ENCODE measurements around the gene CTBP2.
"Not testable (repeated sequence)": the region's sequence is repeated elsewhere in the genome, so short reads cannot be mapped to it uniquely, and the experiment has no call there.

CTBP2 gene

DNA sequence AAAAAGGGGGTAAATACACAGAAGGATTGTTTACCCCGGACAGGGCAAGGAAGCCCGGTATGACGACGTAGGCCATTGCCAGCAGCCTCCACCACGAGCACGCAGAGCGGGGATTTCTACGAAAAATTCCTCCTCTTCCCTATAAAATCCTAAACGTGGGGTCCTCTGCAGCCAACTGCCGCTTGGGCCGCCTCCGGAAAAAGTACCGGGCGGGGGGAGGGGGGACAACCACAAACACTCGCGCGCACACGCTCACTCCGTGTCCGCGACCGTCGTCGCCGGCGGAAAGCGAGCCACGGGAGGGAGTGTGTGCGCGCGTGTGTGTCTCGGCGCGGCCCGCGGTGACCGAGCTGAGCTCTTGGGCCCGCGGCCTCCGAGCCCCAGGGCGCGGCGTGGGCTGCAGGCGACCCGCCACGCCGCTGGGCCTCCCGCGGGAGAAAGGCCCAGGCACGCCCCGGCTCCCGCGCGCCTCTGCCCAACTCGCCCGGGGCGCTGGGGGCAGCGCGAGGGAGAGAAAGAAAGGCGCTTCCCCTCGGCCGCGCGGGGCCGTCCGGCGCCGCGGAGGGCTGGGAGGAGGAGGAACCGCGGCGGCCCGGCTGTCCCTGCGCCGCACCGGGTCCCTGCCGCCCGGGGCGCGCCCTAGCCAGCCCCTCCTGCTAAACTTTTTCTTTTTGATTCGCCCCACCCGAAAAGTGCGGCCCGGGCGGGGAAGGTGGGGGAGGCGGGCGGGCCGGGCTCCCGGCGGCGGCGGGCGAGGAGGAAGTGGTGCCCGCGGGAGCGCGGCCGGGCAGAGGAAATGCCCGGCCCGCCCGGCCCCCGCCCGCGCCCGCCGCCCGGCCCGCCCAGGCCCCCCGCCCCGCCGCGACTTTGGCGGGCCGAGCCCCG lies 1.5 kb downstream of the CTBP2 start:
- no peak for DNase-seq (ENCODE audit: low read depth)

DNA sequence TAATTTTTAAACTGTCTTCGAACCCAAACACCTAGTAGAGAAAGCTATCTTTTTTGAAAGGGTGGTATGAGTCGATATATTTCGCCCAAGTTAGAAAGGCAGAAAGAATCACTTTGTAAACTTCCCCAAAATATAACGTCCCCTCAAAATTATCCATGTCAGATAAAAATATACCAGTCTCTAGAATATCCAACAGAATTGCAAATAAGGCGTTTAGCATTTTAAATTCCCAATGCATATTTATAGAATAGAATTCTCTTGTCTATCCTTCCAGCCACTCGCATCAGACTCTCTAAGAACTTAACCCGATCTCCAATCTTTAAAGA lies 2.1 kb downstream of the CTBP2 start:
- DNase-seq (ENCODE audit: low read depth) = no peak

DNA sequence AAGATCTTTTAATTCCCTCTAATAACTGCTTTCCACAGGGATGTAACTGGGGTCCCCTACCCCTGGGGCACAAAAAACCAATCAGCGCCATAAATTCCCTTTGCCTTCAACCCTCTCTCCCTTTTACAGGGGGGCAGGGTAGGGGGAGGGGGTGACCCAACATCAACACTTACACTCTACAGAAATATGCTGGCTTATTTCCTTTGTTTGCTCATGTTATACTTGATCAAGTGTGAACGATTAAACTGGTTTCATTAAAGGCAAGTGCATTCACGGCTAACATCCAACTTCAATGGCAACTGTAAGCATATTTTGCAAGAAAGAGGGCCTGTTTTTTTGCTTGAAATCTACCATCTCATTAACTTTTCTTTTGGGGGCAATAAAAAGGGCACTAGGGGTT lies 2.9 kb downstream of the CTBP2 start:
- no peak for DNase-seq (ENCODE audit: low read depth)

DNA sequence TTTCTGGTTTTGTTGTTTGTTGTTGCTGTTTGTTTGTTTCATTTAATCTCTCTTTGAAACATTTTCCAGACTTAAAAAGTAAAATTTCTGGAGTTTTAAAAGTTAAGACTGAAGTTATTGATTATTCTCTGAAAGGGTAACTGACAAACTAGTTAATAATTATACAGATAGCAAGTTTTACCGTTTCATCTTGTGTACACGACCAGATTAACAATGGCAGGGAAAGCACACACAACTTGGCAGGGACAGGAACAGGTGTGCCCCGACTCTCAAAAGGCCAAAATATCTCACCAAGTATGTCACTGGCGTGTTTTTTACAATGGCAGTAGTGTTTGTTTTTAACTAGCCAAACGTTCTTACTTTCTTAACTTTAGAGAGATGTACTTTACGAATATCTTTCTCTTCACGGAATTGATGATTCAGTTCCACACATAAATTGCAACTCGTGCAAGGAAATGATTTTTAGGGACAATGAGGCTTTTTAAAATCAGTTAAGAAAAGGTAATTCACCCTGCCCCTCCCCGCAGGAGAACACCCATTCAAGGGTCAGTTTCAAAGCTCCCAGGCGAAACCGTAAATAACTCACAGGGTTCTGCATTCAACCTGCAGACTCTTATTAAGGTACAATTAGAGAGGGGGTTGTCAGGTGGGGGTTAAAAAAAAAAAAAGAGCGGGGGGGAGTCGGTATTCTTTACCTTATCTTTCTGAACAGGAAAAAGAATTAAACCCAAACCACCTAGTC lies 3.5 kb downstream of the CTBP2 start:
- no peak for DNase-seq (ENCODE audit: low read depth)

DNA sequence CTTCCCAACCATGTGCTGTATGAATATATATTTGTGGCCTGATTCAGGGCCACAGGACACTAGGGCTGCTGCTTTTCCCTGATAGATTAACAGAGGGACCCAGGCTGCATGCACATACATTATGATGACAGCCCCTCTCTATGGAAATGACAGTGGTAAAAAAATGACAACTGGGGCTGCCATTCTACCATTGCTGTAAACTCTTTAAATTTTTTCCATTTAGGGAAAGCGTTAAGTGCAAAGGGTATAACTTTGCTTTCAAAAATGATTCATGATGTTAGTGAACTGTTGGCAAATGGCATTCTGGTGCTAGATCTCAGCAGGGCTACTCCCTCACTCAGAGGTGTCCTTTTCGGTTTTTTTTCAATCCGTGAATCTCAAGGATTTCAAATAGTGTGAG lies 4.2 kb downstream of the CTBP2 start:
- DNase-seq (ENCODE audit: low read depth) = no peak

DNA sequence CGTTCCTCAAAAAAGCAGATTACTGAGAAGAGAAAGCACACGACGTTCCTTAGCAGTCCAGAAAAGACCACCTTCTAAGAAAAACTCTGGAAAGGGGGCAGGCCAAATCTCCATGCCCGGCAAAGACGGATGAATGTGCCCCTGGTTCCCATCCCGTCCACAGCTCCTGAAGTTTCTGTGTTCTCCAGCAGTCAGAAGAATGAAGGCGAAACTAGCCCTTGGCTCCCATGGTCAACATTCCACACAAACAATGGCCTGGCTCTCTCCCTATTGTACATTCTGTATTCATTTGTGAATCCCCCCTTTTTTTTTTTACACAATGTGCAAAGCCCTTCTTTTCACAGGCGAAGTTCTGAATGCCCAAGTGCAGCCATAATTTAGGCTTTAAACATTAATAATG lies 5.3 kb downstream of the CTBP2 start:
- no peak for DNase-seq (ENCODE audit: low read depth)

DNA sequence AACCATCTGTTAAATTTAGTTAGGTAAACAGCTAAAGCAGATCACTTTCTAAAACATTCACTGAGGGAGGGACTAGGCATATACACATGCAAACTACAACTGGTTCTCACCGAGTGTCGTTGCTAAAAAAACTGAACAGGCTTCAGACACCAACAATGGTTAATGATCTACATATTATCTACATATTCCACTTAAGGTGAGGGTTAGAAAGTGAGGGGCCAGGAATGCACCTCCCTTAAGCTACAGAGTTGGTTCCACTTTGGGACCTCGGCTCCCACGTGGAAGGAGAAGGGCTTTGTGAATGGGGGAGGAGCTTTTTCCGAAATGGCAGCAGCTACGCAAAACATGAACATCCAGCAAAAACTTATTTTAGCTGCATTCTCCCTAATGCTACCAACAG lies 5.8 kb downstream of the CTBP2 start:
- no peak for DNase-seq (ENCODE audit: low read depth)

DNA sequence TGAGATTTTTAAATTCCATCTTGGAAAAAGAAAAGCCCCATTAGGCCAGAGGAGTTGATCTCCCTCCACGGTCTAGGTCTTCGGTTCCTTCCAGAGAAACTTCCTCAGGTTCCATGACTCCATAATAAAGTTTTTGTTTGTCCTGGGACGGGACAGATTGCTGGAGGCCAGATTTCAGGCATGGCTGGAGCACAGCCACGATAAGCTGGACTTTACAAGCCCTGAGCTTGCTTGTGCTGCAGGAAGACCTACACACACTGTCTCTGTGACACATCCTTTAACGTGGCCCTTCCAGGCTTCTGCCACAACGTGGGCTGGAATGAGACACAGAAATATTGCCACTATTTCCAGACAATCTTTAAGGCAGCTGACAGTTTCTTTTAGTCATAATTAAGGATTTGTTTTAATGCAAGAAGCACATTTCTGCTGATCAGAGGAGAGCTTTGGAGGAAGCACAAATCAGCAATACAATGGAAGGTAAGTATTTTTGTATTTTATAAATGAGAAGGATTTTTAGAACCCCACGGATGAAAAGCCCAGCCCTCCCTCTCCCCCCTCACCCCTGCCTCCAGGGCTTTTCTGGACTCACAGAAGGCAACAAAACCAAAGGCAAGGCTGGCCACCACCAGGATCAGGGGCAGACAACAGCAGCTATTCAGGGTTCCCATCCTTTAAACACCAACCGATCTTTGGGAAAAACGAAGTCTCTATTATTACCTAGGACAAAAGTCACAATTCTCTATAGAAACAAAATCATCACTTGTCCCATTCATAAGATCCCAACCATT lies 6.5 kb downstream of the CTBP2 start:
- DNase-seq (ENCODE audit: low read depth) = no peak

DNA sequence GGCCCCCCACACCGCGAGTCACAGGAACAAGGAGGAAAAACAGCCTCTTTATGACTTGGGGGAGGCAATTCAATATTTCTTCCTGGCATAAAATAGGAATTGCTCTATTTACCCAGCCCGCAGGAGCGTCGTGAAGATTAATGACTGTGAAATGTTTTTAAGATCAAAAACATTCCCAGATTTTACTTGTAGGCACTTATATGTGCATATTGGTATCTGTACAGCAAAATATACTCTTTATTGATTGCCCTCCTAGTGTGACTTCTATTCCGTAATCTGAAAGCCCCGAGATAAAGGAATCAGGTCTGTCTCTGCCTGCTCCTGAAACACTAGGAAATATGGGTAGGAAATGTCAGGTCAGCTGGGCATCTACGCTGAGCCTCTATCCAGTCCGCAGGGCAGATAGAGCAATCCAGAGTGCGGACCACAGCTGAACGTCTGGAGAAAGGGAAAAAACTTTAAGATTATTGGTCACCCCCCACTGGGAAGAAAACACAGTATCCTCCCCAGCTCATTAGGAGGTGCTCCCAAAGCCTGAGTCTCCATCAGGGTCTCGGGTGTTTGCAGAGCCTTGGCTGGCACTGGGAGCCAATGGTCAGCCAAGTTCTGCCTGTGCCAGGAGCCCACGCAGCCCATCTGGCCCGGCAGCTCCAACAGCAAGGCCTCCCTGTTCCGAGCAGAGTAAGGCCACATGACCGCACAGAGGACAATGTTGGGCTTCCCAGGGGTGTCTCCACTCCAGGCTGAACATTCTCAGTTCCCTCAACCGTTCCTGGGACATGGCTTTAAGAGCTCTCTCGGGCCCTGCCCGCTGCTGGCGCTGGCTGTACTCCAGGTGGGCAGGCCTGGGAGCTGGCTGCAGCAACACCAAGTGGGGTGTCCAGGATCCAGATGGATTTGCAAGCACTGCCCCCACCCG lies 7.7 kb downstream of the CTBP2 start:
- no peak for DNase-seq (ENCODE audit: low read depth)

DNA sequence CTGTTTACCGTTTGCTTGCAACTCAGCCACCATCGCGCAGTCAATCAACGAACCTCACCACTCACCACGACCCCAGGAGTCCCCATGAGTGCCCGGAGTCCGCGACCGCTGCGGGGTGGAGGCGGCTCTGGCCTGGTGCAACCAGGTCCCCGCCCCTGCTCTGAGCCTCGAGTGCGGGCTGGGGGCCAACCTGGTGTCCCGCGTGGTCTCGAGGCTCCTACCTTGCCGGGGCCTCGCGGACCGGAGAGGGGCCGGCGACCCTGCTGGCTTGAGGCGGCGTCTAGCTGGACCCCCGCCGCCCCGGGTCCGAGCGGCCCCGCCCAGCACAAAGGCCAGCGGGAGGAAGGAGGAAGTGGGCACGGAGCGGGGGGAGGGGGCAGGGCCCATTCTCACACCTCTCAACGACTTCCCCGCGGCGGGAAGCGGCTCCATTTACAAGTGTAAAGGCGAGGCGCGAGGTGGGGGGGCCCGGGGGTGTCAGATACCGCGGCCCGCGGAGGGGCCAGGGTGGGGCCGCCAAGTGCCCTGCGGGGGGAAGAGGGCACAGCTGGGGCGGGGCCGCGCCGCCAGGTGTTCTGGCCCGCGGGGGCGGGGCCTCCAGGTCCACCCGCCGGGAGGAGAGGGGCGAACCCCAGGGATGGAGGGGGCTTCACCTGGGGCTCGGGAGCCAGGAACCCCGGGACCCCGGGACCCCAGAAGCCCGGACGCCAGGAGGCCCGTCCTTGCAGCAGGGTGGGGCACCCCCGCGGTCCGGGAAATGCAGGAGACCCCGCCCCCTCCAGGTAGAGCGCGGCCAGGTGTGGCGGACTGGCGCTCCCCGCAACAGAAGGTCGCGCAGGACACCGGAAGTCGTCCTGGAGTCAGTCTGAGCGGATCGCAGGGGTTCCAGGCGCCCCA lies 8.6 kb downstream of the CTBP2 start:
- DNase-seq (ENCODE audit: low read depth) = no peak

DNA sequence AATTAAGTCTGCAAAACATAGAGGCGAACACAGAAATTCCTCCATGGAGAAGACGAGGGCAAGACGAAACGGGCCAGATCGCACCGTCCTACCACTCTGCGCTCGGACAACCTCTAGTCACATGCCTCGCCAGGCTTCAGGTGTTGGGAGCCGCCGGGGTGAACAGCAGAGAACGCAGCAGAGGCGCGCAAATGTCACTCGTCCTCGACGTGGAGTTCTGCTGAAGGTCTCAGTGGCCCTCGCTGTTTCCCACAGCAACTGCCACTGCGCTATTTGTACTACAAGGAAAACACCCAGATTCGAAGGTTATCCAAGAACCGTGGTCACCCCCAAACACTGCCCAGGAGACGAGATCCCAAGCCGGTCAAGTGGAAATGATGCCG lies 9.2 kb downstream of the CTBP2 start:
- no peak for DNase-seq (ENCODE audit: low read depth)

DNA sequence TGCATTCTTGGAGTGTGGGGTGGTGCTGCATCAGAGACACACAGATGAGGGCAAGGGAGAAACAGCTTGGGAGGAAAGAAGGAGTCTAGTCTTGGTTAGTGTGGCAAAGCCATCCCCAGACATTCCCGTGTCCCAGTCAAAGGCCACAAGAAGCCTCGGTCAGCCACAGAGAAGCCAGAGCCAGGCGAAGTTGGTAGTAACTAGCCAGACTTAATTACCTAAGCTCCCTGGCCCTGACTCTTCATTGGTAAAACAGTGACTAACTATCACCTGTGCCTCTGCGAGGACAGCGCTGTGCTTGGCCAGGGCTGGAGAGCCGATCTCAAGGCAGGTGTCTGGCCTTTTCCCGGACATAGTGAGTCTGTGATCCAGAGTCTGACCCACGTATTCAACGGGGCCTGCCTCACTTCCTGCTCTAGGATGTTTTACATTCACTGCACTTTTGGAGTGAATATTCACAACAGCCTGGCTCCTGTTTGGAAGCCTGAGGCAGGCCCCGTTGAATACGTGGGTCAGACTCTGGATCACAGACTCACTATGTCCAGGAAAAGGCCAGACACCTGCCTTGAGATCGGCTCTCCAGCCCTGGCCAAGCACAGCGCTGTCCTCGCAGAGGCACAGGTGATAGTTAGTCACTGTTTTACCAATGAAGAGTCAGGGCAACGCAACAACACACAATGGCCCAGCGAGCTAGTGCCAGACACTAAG lies 9.8 kb downstream of the CTBP2 start:
- not testable (repeated sequence) for DNase-seq (ENCODE audit: low read depth)

DNA sequence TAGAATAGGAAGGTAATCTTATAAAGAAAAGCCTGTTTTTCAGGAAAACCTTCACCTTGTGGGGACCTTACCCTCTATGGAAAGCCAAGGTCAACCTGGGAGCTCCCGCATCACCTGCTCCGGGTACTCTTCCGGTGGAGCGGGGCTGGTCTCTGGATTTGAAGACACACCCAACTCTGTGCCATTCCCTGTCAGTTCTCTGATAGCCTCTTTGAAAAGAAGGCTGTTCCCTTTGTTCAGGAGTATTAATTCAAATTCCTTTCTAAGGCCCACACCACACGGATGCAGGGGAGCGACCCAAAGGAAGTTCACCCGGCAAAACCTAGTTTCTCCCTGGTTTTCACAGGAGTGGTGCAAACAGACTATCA lies 10.7 kb downstream of the CTBP2 start:
- DNase-seq (ENCODE audit: low read depth) = no peak

DNA sequence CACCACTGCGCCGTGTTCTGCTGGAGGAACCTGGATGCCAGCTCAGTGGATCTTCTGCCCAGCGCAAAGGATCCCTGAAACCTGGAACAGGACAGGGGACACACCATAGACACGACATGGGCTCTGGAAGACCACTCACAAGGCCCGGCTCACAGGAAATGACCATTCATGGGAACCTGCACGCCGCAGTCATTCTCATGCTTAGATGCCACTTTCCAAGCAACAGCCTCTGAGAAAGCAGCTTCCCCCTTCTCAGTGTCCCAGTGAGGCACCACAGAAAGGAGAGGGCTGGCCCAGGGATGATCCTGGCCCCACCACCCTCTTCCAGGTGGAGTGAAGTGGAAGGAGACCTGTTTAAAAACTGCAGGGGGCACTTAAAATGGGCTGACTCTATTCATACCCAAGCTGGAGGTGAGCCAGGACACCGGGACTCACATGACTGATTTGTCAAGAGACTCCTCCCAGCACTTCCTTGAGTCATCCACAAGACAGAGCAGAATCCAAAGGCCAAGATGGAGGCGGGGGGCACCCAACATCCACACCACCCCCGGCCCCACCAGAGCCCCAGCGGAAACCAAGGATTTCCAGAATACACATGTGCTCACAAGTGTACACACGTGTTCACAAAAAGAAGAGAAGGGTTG lies 11.2 kb downstream of the CTBP2 start:
- DNase-seq (ENCODE audit: low read depth) = no peak

DNA sequence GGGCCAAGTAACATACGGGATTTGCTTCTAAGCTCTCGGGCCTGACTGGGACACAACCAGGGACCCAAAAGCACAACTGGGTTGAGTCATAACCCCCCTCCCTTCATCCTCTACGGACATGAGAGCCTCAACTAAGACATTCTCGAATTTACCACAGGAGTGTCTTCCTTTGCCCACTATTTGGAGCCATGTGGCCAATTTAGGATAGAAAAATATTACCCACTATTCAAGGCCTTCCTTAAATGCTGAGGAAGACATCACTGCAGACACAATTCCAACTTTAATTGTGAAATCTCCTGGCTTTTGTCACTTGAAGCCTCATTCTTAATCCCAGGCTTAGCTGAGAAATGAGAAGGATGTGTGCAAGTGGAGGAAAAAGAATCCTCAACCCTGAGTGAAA lies 11.8 kb downstream of the CTBP2 start:
- DNase-seq (ENCODE audit: low read depth) = no peak

DNA sequence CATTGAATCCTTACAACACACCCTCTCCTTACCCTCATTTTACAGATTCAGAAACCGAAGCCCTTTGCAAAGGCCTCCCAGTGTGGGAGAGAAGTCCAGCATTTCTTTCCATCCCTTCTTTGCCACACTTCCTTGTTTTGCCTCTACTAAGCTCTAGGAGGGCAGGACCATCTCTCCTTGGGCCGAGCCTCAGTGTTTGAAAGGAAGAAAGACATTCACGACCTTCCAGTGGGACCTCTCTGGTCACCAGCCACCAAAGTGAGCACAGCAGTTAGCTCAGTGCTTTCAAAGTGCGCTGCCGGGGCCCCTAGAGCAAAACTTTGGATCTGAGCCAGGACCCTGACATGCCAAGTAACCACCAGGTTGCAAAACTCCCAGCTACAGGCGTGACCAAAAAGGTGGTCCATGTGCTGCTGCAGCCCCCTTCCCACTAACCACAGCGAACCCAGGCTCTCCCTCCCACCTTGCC lies 12.4 kb downstream of the CTBP2 start:
- DNase-seq (ENCODE audit: low read depth) = no peak

DNA sequence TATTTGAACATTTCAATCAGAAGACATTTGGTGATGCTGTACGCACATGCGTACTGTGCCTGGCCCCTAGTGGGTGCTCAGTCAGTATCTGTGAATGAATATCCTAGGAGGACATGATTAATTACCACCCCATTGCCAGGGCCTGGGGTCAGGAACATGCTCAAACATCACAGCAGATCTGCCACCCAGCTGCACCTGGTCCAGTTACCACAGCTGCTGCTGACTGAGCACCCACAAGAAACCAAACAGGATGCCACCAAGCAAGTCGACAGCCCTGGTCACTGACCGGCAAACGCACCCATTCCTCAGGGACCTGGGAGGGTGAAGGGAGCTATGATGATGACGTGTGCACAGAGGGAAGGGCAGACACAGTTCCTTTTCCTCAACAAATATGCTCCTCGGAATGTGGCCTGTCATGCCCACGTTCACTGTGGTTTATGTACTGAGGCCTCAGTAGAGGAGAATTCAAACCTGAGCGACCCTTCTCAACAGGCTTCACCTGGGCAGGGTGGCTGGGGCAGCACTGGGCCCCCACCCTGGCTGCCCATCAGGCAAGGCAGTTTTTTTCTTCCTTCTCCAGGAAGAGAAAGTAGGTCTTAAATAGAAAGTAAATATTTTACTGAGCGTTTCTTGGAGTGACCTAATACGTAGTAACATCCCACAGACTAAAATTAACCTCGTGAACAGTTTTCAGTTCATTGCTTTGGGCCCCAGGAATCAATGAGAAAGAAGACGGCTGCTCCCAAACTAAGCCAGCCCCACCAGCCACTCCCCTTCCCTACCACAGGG lies 13.4 kb downstream of the CTBP2 start:
- no peak for DNase-seq (ENCODE audit: low read depth)

DNA sequence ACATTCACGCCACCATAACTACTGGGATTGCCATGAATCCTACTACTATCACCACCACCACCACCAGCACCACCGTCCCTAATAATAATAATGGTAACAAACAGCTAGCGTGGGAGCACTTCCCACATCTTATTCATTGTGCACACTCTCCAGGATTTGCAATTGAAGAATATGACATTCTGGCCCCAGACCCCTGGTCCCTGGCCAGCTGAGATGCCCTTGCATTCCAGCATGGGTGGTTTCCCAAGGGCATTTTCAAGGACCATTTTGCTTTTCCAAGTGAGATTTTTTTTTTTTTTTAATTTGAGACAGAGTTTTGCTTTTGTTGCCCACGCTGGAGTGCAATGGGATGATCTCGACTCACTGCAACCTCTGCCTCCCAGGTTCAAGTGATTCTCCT lies 14.7 kb downstream of the CTBP2 start:
- DNase-seq (ENCODE audit: low read depth) = no peak
